DMS53 (cell line): Measurements from ENCODE around the gene TGFBR1.
"Not testable (repeated sequence)": the region's sequence is repeated elsewhere in the genome, so short reads cannot be mapped to it uniquely, and the experiment has no call there.

Source experiments
- DNase-seq: peaks from one replicate; lab custom pipeline; 2025; lab: John Stamatoyannopoulos, UW

Gene TGFBR1

GRCh38 chr9:99189887-99190596 lies 85.1 kb downstream of the TGFBR1 start:
- peak; percentile 7 for DNase-seq

- no peak for DNase-seq
Measured at GRCh38 chr9:99190597-99191283, 85.8 kb downstream of the TGFBR1 start.

GRCh38 chr9:99192786-99193465 lies 88.0 kb downstream of the TGFBR1 start:
- no peak for DNase-seq

- no peak for DNase-seq
Measured at GRCh38 chr9:99193466-99193821, 88.5 kb downstream of the TGFBR1 start.

GRCh38 chr9:99196484-99196883 lies 91.6 kb downstream of the TGFBR1 start:
- DNase-seq, result not testable (repeated sequence)

GRCh38 chr9:99197124-99197630 lies 92.3 kb downstream of the TGFBR1 start:
- DNase-seq, result no peak

- DNase-seq, result no peak
Measured at GRCh38 chr9:99197987-99198386, 93.1 kb downstream of the TGFBR1 start.

- DNase-seq, result peak; percentile 46
Measured at GRCh38 chr9:99199938-99200539, 95.1 kb downstream of the TGFBR1 start.

GRCh38 chr9:99201603-99202002 lies 96.7 kb downstream of the TGFBR1 start:
- no peak for DNase-seq
